GM19238 (cell line): ENCODE results near the gene BLNK.
"Not testable (repeated sequence)": the region's sequence is repeated elsewhere in the genome, so short reads cannot be mapped to it uniquely, and the experiment has no call there.

Source experiments
- DNase-seq: peaks from one replicate; pipeline ENCODE4 v3.0.0; 2011; ENCODE audit warnings: low spot score; ENCODE audit not compliant: insufficient read length

BLNK gene

DNA sequence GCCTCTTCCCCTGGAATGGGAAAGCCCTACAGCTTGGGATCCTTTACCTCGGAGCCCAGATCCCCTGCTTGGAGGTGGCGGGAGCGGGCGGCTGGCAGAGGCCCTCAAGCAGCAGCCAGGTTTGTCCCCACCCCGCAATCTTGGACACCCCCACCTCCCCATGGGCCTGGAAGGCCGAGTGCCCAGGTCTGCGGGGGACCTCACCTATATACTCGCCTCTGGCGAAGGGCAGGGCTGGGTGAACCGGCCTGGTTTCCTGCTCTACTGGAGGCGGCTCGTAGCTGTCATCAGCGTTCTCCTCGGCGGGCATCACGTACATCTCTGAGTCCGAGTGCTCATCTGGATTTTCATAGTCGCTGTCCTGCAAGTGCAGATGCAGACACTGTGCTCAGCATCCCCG, 44.2 kb downstream of the BLNK start:
- no peak for DNase-seq

DNA sequence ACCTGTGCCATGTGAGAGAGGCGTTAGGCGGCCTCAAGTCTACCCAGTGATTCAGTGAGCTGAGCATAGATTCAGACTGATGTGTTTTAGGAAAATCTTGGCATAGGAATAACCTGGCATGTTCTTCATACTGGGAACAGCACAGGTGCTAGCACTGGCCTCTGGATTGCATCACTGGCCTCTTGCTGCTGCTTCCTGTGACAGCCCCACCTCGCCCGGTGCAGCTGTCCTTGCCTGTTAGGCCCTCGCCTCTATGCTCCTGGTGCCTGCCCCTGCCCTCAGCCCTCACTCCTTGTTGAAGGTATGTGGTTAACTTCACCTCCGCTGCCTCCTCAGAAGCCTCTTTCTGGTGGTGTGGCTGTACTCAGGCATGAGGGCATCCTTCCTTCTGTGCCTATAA, 46.2 kb downstream of the BLNK start:
- DNase-seq = no peak

DNA sequence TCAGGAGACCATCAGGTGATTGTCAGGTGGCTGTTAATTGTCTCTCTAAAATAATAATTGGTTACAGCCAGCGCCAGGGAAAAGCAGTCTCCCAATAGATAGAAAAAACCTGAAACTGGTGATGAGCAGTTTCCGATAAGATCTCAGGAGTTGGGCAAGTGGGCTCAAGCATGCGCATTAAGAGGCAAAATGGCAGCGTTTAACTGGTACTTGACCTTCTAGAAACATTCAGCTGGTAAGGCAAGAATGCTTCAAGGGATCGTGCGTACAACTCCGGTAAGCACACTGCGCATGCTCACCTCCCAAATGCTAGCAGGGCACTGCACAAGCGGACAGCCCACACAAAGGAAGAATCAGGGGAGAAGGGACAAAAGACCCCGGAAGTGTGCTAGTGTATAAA, 48.5 kb downstream of the BLNK start:
- no peak for DNase-seq

DNA sequence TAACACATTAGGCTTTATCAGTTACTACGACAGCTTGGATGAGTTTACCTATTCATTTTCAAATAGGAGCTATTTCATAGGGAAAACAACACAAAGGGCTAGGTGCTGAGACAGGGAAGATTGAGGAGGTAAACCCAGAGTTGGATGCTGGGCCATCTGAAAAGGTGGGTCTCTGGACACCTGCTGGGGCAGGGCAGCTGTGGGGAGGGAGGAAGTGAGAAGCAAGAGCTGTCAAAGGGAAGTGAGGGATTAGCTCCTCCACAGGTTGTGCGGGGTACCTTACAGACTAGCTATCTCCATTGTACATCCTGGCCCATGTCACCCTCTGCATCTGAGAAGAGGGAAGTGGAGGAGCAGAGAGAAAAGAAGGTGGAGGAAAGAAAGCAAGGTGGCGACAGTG, 48.9 kb downstream of the BLNK start:
- no peak for DNase-seq

DNA sequence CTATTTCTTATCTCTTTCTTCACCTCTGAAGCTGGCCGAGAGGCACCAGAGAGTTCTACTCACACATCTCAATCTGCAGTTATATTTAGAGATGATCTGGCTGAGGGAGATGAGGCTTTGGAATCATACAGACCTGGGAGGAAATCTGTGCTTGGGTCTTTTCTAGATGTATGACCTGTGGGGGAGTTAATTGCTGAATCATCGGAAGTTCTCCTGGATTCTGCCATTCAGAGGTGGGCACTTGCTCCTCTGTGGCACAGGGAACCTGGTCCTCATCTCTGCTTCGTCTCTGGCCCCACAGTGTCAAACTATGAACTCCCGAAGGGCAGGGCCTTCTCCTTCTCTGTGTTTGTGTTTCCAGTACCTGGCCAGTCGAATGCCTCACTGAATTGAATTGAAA, 52.5 kb downstream of the BLNK start:
- DNase-seq = no peak

DNA sequence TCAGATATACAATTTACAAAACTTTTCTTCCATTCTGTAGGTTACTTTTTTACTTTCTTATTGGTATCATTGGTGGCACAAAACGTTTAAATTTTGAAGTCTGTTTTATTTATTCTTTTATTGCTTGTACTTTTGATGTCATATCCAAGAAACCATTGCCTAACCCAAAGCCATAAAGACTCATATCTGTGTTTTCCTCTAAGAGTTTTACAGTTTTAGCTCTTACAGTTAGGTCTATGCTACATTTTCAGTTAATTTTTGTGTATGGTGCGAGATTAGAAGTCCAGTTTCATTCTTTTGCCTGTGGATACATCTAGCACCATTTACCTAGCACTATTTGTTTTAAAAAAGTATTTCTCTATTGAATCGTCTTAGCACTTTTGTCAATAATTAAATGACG, 53.7 kb downstream of the BLNK start:
- DNase-seq = no peak

DNA sequence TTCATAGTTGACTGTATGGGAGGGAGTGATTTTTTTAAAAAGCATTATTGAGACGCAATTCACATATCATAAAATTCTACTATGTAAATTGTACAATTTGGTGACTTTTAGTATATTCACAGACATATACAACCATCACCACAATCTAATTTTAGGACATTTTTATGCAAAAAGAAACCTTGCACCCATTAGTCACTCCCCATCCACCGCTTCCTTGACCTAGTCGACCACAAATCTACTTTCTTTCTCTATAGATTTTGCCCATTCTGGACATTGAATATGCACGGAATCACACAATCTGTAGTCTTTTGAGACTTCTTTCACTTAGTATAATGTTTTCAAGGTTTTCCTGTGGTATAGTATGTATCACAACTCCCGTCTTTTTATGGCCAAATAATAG, 54.6 kb downstream of the BLNK start:
- no peak for DNase-seq

DNA sequence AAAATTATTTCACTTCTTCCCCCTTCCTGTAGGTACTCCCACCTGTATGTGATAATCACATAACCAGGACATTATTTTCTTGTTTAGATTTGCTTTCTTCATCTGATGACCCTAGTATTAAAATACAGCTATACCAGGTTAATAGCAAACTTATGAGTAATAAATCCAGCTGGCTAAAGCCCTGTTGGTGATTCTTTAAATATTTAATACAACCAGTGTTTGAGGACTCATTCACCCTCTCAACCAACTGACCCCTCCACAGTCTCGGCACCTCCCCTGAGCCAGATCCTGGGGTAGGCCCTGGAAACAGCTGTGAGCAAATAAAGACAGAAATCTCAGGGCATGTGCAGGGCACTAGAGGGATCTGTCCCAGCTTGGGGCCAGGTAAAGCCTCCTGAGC, 58.5 kb downstream of the BLNK start:
- no peak for DNase-seq

DNA sequence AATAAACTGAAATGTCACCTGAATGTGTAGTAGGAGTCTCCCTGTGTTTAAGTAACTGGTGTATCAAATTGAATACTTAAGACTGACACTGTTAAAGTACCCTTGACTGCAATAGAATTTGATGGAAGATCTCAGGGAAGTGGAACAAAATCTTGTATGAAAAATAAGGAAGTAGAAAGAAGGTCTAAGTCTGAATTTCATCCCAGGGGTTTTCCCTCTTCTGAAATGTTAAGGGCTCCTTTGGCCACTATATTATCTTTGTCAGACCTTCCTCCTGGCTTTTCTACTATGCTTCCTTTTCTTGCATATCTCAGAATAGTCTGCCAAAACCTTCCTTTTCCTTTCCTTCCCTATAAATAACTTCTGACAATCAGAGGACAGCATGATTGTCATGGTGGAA, 59.6 kb downstream of the BLNK start:
- DNase-seq = no peak

DNA sequence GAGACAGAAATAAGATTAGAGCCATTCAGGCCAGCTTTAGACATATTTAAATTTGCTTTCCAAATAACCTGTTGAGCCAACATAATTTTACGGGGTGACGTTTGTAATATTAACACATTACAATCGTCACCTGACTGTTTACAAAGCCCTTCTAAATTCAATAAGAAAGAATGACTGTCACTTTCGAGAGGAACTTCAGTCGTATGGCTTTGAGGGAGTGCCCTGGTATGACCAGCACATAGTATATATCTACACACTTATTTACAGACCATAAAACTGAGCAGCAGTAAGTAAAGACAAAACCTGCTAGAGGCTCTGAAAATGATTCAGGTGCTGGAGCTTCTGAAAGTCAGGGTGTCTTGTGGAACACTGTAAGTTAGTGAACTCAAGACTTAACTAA, 62.4 kb downstream of the BLNK start:
- no peak for DNase-seq

DNA sequence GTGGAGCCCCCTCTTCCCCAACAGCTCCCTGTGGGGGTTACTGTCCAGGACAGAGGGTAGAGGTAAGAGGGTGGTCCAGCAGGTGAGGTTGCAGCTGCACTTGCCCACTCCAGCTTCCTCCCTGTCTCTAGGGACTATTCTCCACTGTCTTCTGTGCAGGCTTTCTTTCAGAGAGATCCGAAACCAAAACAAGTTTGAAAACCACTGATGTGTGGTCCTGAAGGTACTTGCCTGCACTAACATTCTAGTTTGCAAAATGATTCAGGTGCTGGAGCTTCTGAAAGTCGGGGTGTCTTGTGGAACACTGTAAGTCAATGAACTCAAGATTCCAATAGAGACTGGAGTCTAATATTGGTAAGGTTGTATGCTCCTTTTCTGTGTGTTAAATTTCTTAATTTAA, 63.1 kb downstream of the BLNK start:
- no peak for DNase-seq

DNA sequence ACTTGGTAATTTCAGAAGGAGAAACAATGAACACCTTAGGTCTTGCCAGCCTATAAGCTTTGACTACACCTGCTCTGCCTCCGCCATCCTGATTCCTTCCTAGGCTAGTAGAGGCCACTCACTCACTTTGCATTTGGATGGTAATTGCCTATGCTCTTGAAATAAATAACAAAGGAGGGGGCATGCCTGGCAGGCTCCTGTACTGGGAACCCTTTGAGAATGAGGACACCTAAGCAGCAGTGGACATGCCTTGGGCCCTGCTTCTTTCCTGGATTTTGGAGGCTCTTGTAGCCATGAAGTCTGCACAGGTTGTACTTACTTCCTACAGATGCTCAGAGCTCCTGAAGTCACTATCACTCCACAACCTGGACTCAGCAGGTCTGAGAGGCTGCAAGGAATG, 65.8 kb downstream of the BLNK start:
- DNase-seq = no peak

DNA sequence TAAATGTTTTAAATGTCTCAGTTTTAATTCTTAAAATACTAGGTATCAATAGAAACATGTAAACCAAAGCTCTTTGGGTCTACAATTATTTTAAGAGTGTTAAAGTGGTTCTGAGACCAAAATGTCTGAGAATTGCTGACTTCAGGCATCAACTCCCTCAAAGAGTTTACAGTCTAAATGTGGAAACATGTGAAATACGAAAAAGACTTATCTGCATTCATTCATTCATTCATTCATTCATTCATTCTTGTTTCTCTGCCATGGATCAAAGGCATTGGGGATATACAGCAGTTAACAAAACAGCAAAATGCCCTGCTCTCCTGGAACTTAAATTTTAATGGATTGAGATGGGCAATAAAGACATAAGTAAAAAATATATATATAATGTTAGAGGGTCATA, 69.8 kb downstream of the BLNK start:
- no peak for DNase-seq

DNA sequence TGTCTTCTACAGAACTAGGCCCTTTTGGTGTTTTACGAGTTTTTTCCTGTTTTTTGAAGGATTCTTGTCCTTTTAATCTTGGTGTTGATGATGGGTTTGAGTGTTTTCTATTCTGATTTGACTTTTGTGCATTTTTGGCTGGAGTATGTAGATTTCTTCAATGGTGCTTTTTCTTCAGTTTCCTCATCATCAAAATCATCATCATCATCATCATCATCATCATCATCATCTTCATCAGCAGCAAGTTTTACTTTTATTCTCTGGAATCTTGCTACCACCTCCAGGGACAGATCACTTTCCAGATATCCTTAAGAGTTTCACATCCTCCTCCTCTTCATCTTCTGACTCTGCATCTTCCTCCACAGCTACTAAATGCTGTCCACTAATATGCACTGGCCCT, 81.9 kb downstream of the BLNK start:
- not testable (repeated sequence) for DNase-seq

DNA sequence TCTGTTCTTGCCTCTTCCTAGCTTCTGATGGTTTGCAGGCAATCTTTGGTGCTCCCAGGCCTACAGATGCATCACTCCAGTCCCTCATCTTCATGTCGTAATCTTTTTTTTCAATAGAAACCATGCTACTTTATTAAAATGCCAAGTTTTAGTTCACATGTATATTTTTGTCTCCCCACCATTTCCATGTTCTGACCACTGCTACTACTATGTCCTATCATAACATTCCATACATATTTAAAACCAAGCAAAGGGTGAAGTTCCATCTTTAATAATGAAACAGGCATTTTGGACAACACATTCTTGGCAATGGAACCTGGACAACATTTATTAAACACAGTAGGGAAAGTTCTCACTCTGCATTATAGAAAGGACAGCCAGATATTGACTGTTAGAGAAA, 82.5 kb downstream of the BLNK start:
- DNase-seq = no peak

DNA sequence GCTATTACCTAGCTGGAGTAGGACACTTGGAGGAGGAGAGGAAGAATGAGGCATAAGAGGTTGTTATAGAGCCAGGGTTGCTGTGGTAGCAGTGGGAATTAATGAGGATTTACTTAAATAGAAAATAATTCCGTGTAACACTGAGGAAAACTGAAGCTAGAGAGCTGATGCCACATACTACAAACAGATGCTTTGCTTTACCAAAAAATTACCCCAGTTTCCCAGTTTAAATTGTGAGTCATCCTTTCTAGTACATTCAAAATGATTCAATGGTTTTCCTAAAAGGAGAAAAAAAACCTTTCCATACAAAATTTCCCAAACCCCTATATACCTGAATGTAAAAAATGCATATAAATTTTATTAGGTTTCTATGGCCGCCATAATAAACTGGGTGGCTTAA, 82.9 kb downstream of the BLNK start:
- no peak for DNase-seq

DNA sequence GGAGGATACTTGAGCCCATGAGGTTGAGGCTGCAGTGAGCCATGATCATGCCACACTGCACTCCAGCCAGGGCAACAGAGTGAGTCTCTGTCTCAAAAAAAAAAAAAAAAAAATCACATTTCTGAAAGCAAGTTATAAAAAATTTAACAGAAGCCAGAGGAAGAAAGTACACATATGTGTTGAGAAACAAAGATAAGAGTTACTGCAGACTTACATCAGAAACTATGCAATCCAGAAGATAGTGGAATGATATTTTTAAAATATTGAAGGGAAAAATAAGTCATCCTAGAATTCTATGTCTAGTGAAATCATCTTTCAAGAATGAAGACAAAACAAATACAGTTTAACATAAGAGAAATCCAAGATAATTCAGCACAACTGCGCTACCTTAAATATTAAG, 94.4 kb downstream of the BLNK start:
- DNase-seq = no peak

DNA sequence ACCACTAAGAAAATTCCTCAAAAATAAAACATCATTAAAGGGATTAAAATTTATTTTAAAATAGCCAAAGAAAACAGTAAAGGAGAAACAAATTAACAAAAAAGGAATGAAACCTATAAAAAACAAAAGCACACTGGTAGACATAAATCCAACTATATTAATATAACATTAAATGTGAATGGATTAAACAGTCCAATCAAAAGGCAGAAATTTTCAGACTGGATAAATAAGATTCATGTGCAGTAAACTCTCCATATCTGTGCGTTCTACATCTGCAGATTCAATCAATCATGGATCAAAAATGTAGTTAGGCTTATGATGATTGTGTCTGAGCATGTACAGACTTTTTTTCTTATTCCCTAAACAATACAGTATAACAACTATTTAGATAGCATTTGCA, 98.7 kb downstream of the BLNK start:
- no peak for DNase-seq

DNA sequence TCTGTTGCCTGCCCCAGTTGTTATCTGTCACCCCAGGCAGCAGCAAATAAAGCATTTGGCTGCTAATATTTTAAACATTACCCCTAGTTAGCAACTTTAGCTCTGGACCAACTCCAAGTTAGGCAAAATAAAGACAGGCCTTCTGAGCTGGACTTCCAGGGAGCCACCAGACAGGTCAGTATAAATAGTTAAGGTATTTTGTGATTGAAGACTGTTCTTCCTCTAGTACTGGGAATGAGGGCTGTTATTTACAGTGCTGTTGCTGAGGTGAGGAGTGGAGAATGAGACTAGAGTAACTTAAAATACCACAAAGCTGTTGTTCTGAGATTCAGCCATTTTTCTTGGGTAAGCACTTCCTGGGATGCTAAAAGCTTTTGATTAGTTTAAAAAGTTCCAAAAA, 101.1 kb downstream of the BLNK start:
- DNase-seq = no peak

DNA sequence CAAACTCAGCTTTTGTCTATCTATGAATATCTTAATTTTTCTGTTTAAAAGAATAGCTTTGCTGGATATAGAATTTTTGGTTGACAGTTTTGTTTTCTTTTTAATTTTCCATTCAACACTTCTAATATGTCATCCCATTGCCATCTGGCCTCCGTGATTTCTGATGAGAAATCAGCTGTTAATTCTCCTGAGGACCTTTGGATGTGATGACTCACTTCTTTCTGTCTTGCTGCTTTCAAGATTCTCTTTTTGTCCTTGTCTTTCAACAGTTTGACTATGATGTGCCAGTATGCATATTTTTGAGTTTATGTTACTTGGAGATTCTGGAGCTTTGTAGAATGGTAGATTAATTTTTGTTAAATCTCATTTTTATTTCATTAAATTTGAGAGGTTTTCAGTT, 102.8 kb downstream of the BLNK start:
- no peak for DNase-seq

DNA sequence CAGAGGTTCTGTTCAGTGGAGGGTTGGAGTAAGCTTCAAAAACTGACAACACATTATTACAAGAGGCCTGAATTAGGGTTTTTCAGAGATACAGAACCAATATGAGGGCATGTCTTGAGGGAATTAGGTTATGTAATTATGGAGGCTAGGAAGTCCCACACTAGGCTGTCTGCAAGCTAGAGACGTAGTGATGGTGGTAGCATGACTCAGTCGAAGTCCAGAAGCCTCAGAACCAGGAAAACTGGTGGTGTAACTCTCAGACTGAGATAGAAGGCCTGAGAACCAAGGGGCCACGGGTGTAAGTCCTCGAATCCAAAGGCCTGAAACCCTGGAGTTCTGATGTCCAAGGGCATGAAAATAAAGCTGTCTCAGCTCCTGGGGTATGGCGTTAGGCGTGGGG, 105.6 kb downstream of the BLNK start:
- no peak for DNase-seq

DNA sequence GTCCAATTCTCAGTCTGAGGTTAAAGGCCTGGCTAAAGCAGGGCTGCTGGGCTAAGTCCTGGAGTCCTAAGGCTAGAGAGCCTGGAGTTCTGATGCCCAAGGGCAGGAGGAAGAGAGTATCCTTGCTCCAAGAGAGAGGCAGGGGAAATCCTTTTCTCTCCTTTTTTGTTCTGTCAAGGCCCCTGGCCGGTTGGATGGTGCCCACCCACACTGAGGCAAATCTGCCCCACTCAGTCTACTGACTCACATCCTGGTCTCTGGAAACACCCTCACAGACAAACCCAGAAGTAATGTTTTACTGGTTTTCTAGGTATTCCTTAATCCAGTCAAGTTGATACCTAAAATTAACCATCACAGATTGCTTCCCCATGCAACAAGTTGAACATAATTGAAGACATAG, 118.3 kb downstream of the BLNK start:
- DNase-seq = no peak

DNA sequence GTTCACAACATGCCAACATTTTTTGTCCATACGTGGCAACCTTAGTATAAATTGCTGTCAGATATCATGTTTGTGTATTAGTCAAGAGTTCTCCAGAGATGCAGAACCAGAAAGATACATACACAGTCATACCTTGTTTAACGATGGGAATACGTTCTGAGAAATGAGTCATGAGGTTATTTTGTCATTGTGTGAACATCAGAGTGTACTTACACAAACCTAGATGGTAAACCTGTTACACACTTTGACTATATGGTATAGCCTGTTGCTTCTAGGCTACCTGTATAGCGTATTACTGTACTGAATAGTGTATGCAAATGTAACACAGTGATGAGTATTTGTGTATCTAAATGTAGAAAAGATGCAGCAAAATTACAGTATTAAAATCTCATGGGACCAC, 118.9 kb downstream of the BLNK start:
- no peak for DNase-seq
